ENCODE results near the gene DHX38.

The DHX38 gene

DNA sequence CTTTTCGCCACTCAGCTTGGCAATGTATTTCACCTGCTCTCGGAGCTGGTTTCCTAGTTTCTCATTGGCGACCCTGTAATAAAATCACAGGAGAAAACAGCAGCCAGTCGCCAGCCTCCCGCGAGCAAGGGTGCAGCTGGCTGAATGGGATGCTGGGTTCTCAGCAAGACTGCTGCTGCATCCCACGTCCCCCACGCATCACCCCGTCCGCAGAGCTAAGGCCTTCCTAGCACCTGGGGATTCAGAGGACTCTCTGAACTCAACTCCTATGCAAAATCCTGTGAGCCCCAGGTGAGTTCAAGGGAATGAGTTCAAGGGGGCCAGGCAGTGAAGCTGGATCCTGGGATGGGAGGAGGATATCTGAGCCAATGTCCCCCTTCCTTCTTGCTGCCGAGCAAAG, 29.3 kb downstream of the DHX38 start:
- no peak for DNase-seq (ENCODE audit: low read depth)

DNA sequence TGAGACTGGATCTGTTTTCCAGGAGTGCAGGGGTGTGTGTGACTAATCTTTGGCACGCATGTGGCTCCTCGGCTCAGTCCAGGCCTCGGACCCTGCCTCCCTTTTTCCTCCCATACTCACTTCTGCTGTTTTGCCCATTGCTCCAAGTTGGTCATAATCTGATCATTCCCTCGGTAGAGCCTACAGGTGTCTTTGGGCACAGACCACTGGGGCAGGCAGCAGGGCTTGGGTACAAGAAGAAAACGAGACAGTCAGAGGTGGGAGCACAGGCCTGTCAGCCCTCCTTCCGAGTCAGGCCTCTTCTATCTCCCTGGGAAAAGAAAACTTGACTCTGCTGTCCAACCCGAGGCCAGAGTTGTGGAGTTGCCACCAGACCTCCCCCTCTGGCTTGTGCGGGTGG, 29.8 kb downstream of the DHX38 start:
- no peak for DNase-seq (ENCODE audit: low read depth)

DNA sequence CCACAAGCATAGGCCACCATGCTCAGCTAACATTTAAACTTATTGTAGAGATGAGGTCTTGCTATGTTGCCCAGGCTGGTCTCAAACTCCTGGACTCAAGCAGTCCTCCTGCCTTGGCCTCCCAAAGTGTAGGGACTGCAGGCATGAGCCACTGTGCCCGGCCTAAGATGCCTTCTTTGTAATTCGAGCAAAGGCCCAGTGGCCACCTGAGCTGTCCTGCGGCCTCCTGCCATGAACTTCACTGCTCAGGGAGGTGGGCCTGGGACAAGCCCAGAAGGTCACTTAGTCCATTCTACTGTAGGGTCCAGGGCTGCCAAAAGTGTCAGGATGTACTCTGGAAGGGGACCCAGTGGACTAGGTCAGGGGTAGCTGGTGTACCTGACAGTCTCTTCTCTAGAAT, 30.5 kb downstream of the DHX38 start:
- no peak for DNase-seq (ENCODE audit: low read depth)

DNA sequence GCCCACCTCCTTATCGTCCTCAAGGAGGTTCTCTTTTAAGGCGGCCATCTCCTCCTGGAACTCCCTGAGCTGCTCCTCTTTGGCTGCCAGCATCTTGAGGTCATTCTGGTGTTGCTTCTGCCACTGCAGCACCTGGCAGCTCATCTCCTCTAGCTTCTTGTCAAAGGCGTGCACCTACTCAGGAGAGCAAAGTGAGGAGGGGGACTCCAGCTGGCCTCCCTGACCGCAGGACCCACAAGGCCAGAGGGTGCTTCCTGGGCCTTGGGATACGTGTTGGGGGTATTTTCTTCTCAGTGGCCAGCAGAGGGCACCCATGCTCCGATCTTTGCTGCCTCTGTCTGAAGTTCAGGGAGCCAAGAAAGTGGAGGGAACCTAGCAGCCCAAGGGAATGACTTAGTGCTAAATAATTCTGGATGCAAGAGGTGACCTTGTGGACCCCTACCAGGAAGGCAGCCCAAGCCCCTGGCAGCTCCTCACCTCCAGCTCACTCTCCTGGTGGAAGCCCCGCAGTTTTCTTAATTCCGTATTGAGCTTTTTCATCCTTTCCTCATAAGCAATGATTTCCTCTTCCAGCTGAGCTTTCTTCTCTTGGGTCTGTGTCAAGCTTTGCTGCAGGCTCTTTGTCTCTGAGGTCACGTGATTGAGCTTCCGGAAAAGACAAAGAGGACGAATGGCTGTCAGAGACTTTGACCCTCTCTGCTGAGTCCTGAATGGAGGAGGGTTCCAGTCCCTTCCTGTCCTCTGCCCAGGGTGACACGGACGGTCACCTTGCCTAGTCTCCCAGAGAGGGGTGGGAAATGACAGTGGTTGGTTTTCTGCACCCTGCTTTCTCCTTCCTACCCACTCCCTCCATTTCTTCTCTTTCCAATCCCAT, 31.4 kb downstream of the DHX38 start:
- no peak for DNase-seq (ENCODE audit: low read depth)

DNA sequence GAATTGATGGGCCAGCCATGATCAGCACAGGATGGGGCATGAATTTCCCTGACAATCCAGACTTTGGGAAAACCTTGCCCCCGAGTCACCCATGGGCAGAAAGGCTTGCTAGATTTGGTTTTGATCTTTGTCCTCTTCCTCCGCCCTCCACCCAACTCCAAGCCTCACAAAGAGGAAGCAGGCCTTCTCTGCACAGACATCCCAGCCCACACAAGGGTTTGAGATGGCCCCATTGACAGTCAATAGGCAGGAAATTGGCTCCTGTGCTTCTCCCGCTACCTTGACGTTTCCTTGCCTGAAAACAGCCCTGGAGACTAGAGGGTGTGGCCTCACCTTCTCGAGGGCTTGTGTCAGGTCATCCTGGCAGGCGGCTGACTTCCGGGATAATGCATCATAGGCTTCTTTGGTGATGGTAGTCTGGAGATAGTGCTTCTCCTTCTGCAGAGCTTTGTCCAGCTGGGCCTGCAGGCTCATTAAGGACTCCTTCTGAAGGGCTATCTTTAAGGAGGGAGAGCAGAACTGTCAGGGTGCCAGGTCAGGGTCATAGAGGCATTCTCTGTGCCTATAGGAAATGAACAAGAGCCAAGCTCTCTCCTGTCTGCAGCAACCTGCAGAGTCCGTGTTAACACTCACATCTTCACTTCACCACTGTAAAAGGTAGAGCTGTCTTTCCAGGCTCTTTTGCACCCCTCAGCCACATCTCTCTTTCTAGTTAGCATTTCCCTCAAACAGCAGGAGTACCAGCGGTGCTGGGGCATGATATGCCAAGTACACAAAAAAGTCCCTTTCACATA, 32.2 kb downstream of the DHX38 start:
- DNase-seq (ENCODE audit: low read depth): no peak

DNA sequence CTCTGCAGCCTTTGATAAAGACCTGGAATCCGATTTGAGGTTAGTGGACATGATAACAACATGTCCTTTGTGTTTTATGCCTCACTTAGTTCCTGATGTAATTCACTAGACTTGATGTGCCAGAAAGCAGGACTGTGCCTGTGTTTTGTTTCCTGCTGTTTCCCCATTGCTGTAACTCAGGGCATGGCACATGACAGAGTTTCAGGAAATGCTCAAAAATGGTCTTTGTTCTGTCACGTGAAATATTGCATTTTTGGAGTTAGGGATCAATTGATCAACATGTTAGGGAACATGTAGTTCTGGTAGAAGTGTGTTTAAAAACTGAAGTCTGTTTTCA, 32.8 kb downstream of the DHX38 start:
- no peak for DNase-seq (ENCODE audit: low read depth)

DNA sequence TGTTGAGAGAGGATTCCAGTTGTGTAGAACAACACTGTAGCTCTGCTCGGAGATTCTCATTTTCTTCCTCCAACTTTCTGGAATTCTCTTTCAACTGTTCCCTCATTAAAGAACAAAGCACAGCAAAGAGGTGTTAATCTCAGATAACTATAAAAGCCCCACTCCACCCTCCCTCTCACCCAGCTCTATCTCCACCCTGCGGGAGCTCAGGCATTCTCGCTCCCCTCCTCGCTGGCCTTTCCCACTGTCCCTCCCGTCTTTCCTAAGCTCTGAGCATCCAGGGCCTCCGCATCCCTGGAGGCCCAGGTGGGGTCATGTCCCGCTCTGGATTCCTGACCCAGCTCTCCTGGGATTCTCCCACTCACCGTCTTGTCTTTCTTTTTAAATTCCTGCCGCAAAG, 35.1 kb downstream of the DHX38 start:
- no peak for DNase-seq (ENCODE audit: low read depth)

DNA sequence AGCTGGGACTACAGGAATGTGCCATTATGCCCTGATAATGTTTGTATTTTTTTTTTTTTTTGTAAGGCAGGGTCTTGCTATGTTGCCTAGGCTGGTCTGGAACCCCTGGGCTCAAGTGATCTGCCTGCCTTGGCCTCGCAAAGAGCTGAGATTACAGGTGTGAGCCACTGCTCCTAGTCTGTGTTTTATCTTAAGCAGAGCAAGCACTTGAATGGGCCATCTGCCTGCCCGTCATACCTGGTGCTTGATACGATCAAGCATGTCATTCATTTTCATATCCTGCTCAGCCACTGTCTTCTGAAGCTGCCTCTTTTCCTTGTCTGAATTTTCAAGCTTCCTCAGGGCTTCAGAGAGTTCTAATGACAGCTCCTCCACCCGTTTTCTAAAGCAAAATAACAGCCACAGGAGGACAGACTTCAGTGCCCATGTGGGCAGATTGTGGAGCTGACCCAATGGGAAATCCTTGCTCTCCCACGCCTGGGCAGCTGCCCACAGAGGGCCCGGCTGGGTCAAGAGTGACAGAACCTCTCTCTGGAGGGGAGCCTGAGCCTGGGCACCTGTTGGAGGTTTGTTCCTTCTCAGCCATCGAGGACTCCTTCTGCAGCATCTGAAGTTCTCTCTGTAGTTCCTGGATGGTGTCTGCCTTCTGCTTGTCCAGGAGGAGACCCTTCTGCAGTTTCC, 36.5 kb downstream of the DHX38 start:
- DNase-seq (ENCODE audit: low read depth): no peak

DNA sequence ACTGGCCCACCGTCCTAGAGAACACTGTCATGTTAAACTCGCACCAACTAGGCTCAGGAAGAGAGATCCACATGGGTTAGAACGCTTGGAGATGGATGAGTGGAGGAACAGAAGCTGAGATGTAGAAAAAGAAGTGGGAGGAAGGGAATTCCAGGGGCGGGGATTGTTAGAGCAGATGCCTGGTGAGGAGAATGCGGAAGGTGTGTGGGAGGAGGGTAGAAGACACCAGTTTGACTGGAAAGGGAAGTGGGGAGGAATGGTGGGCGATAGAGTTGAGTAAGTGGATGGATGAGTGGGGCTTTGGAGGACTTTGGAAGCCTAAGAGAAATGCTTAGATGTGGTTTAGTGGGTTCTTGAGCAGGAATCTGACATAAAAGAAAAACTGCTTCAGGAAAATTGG, 37.4 kb downstream of the DHX38 start:
- no peak for DNase-seq (ENCODE audit: low read depth)

DNA sequence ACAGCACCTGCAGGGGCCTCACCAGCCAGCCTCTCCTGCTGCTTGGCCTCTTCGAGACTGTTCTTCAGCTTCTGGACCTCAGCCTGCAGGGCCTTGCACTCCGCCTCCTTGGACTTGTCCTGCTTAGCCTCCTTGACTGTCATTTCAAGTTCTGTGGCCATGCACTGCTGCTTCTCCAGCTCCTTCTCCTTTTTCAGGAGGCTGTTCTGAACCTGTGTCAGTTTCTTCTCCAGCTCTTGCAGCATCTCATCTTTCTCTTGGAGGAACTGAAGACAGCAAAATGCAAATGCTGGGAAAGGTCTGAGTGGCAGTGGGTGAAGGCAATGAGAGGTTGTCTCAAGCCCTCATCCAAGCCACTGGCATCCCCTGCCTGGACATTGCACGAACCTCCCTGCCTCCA, 39.1 kb downstream of the DHX38 start:
- DNase-seq (ENCODE audit: low read depth): no peak

DNA sequence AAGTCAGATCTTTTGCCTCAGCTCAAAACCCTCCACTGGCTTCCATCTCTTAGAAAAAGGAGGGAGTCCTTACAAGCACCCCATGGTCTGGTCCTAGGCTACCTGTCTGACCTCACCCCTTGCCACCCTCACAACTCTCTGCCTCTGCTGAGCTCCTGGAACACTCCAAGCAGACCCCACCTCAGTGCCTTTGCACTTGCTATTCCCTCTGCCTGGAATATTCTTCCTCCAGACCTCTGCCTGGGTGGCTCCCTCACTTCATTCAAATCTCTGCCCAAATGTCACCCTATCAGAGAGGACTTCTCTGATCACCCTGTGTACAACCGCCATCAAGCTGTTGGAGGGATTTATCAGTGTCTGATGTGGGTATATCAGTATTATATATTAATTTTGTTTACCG, 40.9 kb downstream of the DHX38 start:
- no peak for DNase-seq (ENCODE audit: low read depth)

DNA sequence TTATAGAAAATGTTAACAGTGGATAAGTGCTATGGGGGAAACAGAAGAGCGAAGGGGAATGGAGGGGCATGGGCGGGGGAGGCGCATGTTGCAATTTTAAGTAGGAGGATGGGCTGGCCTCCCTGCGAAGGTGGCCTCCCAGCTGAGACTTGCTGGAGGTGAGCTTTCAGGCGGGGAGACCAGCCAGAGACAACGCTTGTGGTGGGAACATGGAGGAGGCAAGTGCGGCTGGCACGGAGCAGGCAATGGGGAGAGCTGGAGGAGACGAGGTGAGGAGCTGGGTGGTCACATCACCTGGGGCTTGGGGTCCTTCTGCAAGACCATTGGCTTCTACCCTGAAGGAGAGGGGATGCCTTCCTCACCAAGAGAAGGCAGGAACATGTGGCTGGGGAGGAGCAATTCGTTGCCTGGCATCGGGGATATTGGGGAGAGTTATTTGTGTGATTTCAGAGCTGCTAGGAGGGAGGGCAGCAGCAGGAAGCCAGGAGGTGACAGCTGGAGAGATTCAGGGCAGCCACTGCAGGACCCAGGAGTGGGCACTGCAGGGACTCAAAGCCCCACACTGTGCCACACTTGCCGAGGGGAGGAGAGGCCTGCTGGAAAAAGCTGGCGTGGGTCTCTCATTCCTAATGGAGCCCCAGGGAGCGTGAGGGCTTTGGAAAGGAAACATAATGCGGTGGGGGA, 43.9 kb downstream of the DHX38 start:
- no peak for DNase-seq (ENCODE audit: low read depth)

DNA sequence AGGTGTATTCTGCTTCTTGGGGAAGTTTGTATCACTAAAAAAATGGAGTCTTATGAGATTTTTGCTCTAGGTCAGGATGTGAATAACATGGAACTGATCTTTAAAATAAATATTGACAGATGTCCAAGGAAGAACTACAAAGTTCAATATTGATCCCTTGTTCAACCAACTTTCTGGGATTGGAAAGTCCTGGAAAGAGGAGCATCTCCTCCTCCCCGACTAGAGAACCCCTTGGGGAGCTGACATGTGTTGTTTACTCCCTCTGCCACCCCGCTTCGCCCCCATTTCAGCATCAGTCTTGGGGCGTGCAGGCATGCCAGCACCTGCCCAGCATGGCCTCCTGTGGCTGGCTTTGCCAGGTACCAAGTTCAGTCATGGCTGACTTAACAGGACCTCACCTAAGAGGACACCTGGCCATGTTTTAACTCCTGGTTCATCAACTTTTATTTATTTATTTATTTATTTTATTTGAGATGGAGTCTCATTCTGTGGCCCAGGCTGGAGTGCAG, 44.5 kb downstream of the DHX38 start:
- no peak for DNase-seq (ENCODE audit: low read depth)

DNA sequence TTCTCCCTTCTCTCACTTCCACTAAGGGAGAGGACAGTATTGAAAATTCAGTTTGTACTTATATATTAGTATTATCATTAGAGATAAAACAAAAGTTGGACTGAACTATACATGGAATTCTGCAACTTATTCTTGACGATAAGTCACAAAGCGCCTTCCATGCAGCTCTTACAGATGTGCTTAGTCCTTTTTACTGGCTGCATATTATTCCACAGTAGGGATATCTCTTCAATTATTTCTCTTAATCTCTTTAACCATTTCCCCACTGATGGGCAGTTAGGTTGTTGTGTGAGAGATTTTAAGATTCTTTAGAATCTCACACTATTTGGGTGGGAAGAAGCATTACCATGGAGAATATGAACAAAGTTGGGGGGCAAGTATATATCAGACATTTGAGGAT, 46.3 kb downstream of the DHX38 start:
- no peak for DNase-seq (ENCODE audit: low read depth)

DNA sequence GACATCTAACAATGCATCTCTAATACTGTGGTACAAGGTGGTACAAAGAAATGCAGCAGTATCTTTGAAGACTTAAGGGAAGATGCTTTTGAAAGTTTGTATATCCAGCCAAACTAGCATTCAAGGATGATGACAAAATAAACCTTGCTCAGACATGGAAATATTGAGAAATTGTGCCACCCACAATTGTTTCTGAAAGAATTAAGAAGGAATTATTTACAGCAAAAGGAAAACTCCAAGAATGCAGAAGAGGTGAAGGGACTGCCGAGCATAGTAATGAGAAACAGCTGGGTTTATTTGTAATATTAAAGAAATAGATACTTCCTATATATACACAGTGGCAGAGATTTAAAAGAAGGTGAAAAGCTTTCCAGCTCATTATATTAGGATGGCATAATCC, 48.8 kb downstream of the DHX38 start:
- no peak for DNase-seq (ENCODE audit: low read depth)

DNA sequence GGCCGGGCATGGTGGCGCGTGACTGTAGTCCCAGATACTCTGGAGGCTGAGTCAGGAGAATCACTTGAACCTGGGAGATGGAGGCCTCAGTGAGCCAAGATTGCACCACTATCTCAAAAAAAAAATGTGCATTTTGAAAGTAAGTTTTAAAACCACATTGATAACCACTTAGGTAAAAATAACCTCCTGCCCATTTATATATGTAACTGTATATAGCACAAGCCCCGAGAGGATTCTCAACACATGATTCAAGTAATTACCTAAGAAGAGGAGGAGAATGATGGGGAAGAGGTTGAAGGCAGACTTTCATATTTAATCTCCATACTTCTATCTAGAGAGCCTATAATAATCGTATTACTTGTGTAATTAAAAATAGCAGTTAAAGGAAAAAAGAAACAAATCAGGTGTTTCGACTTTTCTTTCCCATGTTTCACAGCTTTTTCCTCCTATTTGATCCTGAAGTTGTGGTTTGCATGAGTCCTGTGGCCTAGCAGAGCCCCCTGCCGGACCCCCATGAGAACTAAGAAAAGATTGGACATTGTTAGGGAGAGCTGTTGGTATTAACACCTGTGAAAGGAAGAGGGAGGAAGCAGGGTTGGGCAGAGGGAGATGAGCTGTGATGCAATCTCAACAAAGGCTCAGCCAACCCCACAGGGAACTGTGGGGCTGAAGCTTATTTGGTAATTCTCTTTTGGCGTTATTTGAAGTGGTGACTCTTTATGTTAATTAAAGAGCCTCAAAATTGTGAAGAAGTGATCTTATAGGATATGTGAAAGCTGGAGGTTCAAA, 56.2 kb downstream of the DHX38 start:
- DNase-seq (ENCODE audit: low read depth): no peak

DNA sequence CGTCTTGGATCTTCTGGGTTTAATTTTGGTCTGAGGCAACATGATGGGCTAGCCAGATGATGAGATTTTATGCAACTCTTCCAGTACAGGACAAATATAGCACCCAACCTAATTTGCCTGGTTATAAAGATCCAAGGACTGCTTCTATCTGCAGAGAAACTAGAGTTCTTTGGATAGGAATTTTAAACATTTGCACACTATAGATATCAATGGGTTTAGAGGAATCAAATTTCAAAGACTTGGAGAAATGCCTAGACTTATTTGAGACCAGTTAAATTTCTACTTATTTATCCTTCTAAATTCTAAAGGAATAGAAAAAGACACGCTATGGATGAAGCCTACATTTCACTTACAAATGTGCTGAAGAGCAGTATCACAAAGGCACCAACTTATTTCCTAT, 65.7 kb downstream of the DHX38 start:
- no peak for DNase-seq (ENCODE audit: low read depth)

DNA sequence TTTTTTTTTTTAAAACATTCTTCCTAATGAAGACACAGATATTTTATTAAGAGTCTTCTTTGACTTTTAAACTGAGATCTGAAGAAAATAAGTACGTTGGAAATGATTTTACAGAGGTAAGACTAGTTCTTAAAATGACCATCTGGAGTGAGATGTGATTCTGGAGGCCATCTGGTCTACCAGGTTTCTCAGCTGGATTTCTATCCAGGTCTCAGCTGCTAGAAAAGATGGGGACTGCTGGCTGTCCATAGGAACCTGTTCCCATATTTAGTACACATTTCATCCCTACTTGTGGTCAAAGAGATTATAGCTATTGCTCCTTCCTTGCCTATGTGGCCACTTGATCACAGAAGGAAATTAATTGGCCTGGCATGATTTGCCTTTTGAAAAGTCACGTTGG, 66.2 kb downstream of the DHX38 start:
- DNase-seq (ENCODE audit: low read depth): no peak

DNA sequence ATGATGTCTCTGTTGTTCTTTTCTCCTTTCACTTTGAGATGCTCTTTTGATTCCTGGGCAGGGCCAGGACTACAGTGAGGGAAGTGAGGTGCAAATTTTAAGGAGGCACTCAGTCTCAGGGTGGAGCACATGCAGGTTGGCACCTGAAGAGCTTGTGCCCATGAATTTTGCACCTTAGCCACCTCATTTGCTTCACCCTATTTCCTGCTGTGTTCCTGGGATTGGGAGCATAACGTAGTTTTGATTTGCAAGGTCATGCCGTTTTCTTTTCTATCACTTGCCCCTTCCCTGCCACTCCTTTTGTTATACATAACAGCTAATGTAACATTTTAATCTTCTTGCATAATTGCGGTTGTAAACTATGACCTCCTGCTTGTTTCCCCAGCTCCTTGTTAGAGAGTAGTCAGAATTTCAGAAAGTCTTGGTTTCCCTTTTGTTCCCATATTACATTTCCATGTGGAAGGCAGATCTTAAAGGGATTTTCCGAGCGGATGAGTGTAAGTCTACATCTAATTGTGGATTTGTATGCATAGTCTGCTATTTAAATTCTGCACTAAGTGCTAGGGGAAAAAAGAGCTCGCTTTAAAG, 68.6 kb downstream of the DHX38 start:
- no peak for DNase-seq (ENCODE audit: low read depth)

All from GM04503 (cell line).